ENCODE data around the gene TEX36.
"Not testable (repeated sequence)": the region's sequence is repeated elsewhere in the genome, so short reads cannot be mapped to it uniquely, and the experiment has no call there.

Gene TEX36

DNA sequence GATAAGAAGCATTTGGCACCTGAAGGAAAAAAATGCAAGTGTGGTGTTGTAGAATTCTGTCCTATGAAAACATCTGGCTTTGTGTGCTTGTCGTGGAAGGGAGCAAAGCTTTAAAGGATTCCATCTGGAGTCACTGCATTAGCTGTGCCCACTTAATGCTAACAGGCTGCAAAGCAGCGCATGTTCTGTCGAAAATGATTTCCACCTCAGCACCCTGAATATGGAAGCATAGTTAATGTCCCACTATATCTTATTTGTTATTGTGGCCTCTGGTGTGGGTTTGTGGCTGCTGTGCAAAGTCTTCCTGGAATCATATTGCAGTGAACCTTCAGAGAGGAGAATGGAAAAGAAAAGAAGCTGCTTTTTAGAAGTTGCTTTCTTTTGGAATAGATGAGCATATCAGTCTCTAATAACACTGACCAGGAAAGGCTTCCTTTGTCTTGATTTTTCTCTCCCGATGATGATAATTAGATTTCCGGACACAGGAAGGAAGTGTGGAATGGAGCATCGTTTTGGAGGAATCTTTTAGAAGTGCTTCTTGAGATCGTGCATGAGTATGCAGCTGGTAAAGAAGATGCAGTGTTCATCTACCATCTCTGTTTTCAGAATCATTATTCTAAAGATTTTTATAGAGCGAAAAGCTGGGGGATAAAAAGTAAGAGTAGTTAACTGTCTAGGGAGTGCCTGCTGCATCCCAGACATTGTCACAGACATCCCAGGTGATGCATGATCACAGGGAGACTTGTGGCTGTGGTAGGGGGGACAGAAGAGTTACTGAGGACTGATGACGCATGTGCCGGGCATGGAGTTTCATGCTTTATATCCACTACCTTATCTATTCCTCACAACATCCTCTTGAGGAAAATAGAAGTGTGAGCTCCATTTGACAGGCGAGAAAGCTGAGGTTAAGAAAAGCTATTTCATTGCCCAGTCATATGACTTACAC lies 54.6 kb downstream of the TEX36 start:
- DNase-seq: no peak

DNA sequence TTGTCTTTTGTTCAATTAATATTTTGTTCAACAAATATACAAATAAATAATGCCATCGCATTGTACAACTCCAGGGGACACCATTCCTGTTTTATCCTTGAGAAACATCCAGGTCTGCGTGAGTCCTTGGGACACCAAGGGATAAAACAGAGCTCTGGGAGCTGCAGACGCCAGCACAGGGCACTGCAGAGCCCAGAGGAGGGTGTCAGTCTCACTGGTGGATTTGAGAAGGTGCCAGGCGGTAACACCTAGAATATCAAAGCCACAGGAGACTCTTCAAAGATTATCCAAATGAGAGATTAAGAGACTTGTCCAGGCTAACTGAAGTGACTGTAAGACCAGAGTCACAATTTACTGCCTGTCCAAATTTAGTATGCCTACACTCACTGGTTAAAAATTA lies 55.3 kb downstream of the TEX36 start:
- DNase-seq: no peak

DNA sequence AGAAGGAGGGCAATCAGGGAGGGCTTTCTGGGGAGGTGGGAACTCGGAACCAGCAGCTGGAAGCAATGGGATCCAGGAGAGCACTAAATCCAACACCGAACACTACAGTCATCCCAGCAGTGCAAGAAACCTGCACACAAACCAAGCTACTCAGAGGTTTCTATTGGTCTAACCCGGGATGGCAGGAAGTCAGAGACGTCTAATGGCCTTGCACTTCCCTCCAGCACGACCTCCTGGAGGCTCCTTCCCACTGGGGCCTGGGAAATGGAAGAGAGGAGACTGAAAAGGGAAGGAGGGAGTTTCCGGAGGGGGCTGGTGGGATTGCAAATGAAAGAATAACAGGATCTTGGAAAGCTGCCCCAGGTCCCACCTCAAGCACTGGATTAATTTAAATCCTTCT lies 56.3 kb downstream of the TEX36 start:
- no peak for DNase-seq

DNA sequence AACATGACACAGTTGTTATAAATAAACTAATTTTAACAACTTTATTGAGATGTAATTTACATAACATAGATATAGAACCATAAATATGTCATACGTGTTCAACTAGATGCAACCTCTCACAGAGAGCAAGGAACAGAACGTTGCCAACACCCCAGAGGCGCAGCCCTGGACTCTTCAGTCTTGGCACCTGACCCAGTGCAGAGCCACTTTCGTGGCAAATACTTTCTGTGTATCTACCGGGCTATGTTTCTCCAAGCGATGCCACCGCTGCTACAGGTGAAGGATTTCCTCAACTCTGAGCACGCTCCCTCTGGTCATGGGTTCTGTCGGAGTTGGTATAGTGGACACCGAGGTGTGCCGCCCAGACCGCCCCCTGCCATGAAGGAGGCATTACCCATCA lies 57.4 kb downstream of the TEX36 start:
- no peak for DNase-seq

DNA sequence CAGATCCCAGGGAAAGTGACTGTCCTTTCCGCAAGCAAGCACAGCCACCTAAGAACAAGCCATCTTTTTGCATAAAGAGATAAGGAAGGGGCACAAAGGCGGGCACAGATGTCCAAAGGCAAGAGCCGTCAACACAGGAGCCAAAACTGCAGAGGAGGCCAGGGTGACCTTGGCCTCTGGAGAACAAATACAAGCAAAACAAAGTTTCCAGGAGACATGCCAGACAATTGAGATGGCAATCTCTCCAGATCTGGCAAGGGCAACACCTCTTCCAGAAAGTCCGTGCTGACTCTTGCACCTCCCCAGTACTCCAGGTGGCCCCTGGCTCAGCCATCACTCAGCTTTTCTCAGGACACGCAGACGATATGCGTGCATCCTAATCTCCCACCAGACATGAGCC lies 58.2 kb downstream of the TEX36 start:
- no peak for DNase-seq

DNA sequence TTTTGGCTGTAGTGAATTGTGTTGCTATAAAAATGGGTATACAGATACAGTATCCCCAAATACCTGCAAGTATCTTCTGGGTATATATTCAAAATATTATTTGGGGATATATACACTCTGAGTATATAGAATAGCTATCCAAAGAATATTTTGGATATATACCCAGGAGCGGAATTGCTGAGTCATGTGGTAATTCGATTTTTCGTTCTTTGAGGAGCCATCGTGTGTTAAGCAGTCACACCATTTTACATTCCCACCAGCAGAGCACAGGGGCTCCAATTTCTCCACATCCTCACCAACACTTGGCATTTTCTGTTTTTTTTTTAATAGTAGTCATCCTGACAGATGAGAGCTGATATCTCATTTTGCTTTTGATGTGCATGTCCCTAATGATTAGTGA lies 61.9 kb downstream of the TEX36 start:
- DNase-seq: no peak

- no peak for DNase-seq
These were observed 62.6 kb downstream of the TEX36 start for GRCh38 chr10:125620401-125620800.

- not testable (repeated sequence) for DNase-seq
These were observed 69.9 kb downstream of the TEX36 start for GRCh38 chr10:125613062-125613461.

DNA sequence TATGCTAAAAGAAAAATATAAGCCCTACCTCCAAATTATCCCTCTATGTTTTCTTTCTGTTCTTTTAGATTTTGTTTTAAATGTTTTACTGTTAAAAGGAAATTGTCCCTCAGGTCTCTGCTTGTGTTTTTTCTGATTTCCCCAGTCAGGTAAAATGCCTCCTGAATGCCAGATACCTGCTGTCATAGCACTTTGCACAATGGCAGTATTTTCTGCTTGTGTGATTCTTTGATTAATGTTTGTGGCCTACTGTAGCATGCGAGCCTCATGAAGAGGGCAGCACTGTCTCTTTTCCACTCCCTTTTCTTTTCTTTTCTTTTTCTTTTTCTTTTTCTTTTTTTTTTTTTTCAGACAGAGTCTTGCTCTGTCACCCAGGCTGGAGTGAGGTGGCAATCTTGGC lies 71.2 kb downstream of the TEX36 start:
- no peak for DNase-seq

DNA sequence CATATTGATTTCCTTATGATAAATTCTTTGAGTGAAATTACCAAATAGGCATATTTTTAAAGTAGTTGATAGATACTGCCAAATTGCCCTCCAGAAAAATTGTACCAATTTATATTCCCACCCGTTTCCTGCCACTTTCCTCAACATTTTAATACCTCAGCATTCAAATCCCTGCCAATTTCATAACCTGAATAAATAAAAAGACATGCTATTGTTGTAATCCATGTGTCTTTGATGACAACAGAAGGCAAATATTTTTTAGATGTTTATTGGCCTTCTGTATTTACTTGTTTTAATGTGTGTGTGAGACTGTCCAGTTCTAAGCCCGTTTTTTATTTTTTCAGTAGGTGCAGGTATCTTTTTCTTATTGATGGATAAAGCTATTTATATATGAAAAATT lies 71.7 kb downstream of the TEX36 start:
- no peak for DNase-seq

- DNase-seq: no peak
These were observed 73.1 kb downstream of the TEX36 start for GRCh38 chr10:125609859-125610258.

- DNase-seq: no peak
These were observed 74.5 kb downstream of the TEX36 start for GRCh38 chr10:125608474-125608873.

GRCh38 chr10:125607689-125608290 lies 75.2 kb downstream of the TEX36 start:
- no peak for DNase-seq

GRCh38 chr10:125606414-125607010 lies 76.5 kb downstream of the TEX36 start:
- no peak for DNase-seq
